OCI-LY1 (cell line): ENCODE measurements around the gene ATG2A.

Experiments used
- EZH2 ChIP-seq: fragments of 200-600 bp; sonication (generic), shearing (Covaris generic); IDR thresholded peaks from 2 replicates; pipeline ENCODE4 v1.8.0; 2017; ENCODE audit warnings: borderline replicate concordance, mixed run types, mild to moderate bottlenecking, antibody characterized with exemption, low read length, moderate library complexity, mixed read lengths
- TF ChIP-seq, protein P1 (sequence below): fragments of 200-600 bp; sonication (generic), shearing (Covaris generic); IDR thresholded peaks from 2 replicates; pipeline ENCODE4 v1.5.1; 2017; ENCODE audit warnings: mild to moderate bottlenecking, antibody characterized with exemption, low read length, moderate library complexity, mixed read lengths

GRCh38 chr11:64856382-64857227, 60.4 kb downstream of the ATG2A start:
- TF ChIP-seq, protein P1, sequence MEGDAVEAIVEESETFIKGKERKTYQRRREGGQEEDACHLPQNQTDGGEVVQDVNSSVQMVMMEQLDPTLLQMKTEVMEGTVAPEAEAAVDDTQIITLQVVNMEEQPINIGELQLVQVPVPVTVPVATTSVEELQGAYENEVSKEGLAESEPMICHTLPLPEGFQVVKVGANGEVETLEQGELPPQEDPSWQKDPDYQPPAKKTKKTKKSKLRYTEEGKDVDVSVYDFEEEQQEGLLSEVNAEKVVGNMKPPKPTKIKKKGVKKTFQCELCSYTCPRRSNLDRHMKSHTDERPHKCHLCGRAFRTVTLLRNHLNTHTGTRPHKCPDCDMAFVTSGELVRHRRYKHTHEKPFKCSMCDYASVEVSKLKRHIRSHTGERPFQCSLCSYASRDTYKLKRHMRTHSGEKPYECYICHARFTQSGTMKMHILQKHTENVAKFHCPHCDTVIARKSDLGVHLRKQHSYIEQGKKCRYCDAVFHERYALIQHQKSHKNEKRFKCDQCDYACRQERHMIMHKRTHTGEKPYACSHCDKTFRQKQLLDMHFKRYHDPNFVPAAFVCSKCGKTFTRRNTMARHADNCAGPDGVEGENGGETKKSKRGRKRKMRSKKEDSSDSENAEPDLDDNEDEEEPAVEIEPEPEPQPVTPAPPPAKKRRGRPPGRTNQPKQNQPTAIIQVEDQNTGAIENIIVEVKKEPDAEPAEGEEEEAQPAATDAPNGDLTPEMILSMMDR = no peak
- no peak for TF ChIP-seq EZH2
